ENCODE results near the gene BCL11B. TPM values are rescaled to one million over a fixed set of nuclear protein-coding genes. Genes with fewer than 3 reads are reported as not detected.

BCL11B gene
- total and polyA plus RNA-seq, 9 of the 15 experiments (the other 6 are each of a cell fraction or from before 2014, with no cell fraction given): 0.09 TPM; not detected in 8

DNA sequence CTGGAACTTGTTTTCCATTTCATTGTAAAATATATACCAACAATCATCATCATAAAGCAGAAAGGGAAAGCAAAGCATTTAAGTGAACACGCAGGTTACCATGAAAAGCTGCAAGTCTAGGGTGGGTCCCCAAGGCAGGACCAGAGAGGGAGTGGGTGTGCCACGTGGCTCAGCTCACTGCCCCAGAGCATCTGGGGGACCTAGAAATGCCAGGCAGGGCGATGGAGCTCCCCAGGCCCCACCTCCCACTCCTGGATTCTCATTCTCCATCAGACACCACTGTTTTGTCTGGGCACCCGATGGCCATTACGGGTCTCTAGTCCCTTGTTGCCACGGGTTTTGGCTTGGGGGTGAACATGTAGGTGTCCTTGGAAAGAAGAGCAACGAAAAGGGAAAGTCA, 34.7 kb downstream of the BCL11B start:
- H3K27ac ChIP-seq (ENCODE audit: extremely low read depth, low read depth, low read length): no peak overlapping the region
- ATAC-seq: no peak
- intact Hi-C loops (cut with micrococcal nuclease): no loop called here
- H2AFZ ChIP-seq (ENCODE audit: low read depth, low read length): no peak overlapping the region
- 5% methylated on average over 3 of the region's 7 CpGs for WGBS (ENCODE audit: insufficient coverage, low coverage, missing lambda C conversion rate)
- peaks cover 2 to 7% of the 10 kb centered on the region in 2 experiments; a peak in 2 of 5 replicates for H3K27me3 ChIP-seq (ENCODE audit: control insufficient read depth in 2 of 2, insufficient read depth in 2 of 2, low read length in 2 of 2)
- H3K9ac ChIP-seq (ENCODE audit: insufficient read depth in 1 of 2, low read depth in 2 of 2, low read length in 2 of 2): no peak overlapping the region
- H3K9me3 ChIP-seq (replicated peaks; ENCODE audit: control insufficient read depth, insufficient read depth, low read depth, low read length): no peaks in the 10 kb centered on the region
- in situ Hi-C loops (cut with MboI): no loop called here
- TF ChIP-seq XRCC3 (IDR thresholded peaks at IDR 0.05) (no peak), ZSCAN32 (CRISPR knock-in tag; IDR thresholded peaks at IDR 0.05) (no peak), EGR1 (conservative IDR thresholded peaks at IDR 0.05) (no peak)
- no peak for DNase-seq (ENCODE audit: extremely low read depth in 1 of 4, low spot score in 3 of 4)
- POLR2A ChIA-PET: no interaction called here
- FAIRE-seq: no peak
- no TSS peak for BruUV-seq (replicated peaks)
- no peaks in the 10 kb centered on the region for H3K36me3 ChIP-seq (ENCODE audit: control insufficient read depth, insufficient read depth, low read length)
- H4K20me1 ChIP-seq (replicated peaks; ENCODE audit: control insufficient read depth, insufficient read depth, low read length): no peaks in the 10 kb centered on the region
- no peak overlapping the region for H3K4me3 ChIP-seq
- CTCF ChIA-PET (ENCODE audit: low intra/inter-chr PET ratio): no interaction called here
- H3K4me2 ChIP-seq (ENCODE audit: insufficient read depth, low read length): no peak overlapping the region
- no peaks in the 10 kb centered on the region; a peak in 1 of 5 replicates for H3K4me1 ChIP-seq (replicated peaks in 1 of 2; ENCODE audit: control insufficient read depth in 2 of 2, insufficient read depth in 2 of 2, low read length in 2 of 2)
- no peaks in the 10 kb centered on the region for H3K9me1 ChIP-seq (ENCODE audit: control insufficient read depth, insufficient read depth, low read length)
- no peaks in the 10 kb centered on the region for H3K79me2 ChIP-seq (ENCODE audit: control insufficient read depth, insufficient read depth, low read length)

DNA sequence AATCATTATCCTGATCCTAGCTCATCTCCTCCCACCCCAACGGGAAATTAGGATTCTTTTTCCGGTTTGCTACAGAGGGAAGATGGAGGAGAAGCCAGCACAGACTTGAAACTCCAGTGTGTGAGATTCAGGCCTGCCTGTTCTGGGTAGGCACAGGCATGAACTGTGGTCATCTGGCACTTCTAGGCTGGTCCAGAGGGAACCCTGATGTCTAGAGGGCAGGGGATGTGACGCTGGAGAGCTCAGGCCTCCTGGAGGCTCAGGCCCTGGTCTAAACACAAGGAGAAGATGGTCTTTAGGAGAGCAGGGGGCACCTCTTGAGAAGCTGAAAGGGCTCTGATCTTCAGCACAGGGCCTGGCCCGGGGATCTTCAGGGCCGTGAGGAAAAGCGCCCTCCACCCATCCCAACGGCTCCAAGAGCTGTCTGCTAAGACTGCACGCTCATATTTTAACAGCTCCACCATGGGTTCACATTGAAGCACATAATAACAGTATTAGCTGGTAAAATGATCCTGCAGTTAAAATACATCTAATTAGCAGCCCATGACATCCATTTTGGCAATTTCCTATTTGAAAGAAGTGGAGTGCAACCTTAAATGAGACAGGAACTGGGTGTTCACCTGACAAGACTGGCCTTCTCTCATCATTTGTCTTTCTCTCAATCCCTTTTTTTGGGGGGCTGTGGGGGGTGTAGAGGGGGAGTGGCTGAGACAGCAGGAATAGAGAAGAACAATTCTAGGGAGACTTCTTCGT, 35.4 kb downstream of the BCL11B start:
- no peaks in the 10 kb centered on the region for H4K20me1 ChIP-seq (replicated peaks; ENCODE audit: control insufficient read depth, insufficient read depth, low read length)
- peaks cover 2 to 7% of the 10 kb centered on the region in 2 experiments; a peak in 1 of 5 replicates for H3K27me3 ChIP-seq (ENCODE audit: control insufficient read depth in 2 of 2, insufficient read depth in 2 of 2, low read length in 2 of 2)
- intact Hi-C loops (cut with micrococcal nuclease) (no loop called here), in situ Hi-C loops (cut with MboI) (no loop called here)
- no peak overlapping the region for H3K9ac ChIP-seq (ENCODE audit: insufficient read depth in 1 of 2, low read depth in 2 of 2, low read length in 2 of 2)
- no peak for ATAC-seq
- BruUV-seq (replicated peaks): no TSS peak
- H3K9me1 ChIP-seq (ENCODE audit: control insufficient read depth, insufficient read depth, low read length): no peaks in the 10 kb centered on the region
- H3K27ac ChIP-seq (ENCODE audit: extremely low read depth, low read depth, low read length): no peak overlapping the region
- no peaks in the 10 kb centered on the region for H3K79me2 ChIP-seq (ENCODE audit: control insufficient read depth, insufficient read depth, low read length)
- H3K4me2 ChIP-seq (ENCODE audit: insufficient read depth, low read length): no peak overlapping the region
- no peak for DNase-seq (ENCODE audit: extremely low read depth in 1 of 4, low spot score in 3 of 4)
- WGBS (ENCODE audit: insufficient coverage, low coverage, missing lambda C conversion rate): 1% methylated on average over 9 of the region's 9 CpGs
- ChIA-PET POLR2A (no interaction called here), CTCF (ENCODE audit: low intra/inter-chr PET ratio) (no interaction called here)
- no peak overlapping the region for H3K4me3 ChIP-seq
- peaks cover 0 to 3% of the 10 kb centered on the region in 2 experiments; a peak in 1 of 5 replicates for H3K4me1 ChIP-seq (replicated peaks in 1 of 2; ENCODE audit: control insufficient read depth in 2 of 2, insufficient read depth in 2 of 2, low read length in 2 of 2)
- no peaks in the 10 kb centered on the region for H3K36me3 ChIP-seq (ENCODE audit: control insufficient read depth, insufficient read depth, low read length)
- H2AFZ ChIP-seq (ENCODE audit: low read depth, low read length): no peak overlapping the region
- no peak for FAIRE-seq
- no peaks in the 10 kb centered on the region for H3K9me3 ChIP-seq (replicated peaks; ENCODE audit: control insufficient read depth, insufficient read depth, low read depth, low read length)
- TF ChIP-seq SRSF9 (IDR thresholded peaks at IDR 0.05; ENCODE audit: borderline replicate concordance, low read depth, low read length) (no peak), TEAD4 (IDR thresholded peaks at IDR 0.05; ENCODE audit: low read length) (no peak), TEAD4 (CRISPR knock-in tag; IDR thresholded peaks at IDR 0.05; ENCODE audit: borderline replicate concordance) (no peak), ZNF324 (CRISPR knock-in tag; IDR thresholded peaks at IDR 0.05) (no peak), CBX1 (IDR thresholded peaks at IDR 0.05; ENCODE audit: low read depth) (no peak), DACH1 (IDR thresholded peaks at IDR 0.05; ENCODE audit: partially characterized antibody) (no peak), POLR2G (IDR thresholded peaks at IDR 0.05; ENCODE audit: low read depth, low read length) (no peak), ZNF282 (CRISPR knock-in tag; IDR thresholded peaks at IDR 0.05) (no peak), HDAC6 (IDR thresholded peaks at IDR 0.05; ENCODE audit: low read depth, low read length) (no peak), KAT2B (IDR thresholded peaks at IDR 0.05; ENCODE audit: low read depth, low read length) (no peak)
- TF ChIP-seq, protein P1, sequence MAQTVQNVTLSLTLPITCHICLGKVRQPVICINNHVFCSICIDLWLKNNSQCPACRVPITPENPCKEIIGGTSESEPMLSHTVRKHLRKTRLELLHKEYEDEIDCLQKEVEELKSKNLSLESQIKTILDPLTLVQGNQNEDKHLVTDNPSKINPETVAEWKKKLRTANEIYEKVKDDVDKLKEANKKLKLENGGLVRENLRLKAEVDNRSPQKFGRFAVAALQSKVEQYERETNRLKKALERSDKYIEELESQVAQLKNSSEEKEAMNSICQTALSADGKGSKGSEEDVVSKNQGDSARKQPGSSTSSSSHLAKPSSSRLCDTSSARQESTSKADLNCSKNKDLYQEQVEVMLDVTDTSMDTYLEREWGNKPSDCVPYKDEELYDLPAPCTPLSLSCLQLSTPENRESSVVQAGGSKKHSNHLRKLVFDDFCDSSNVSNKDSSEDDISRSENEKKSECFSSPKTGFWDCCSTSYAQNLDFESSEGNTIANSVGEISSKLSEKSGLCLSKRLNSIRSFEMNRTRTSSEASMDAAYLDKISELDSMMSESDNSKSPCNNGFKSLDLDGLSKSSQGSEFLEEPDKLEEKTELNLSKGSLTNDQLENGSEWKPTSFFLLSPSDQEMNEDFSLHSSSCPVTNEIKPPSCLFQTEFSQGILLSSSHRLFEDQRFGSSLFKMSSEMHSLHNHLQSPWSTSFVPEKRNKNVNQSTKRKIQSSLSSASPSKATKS (CRISPR knock-in tag; IDR thresholded peaks at IDR 0.05): no peak
